Mucosa of rectum (tissue), 2 donors: ENCODE data around the gene SSR1.
A peak's percentile ranks its signal among the peaks of the same experiment; 100 is the strongest.
"Not testable (repeated sequence)": the region's sequence is repeated elsewhere in the genome, so short reads cannot be mapped to it uniquely, and the experiment has no call there.

ENCODE experiments used
- H3K27ac ChIP-seq, 2 donors: one replicate each; pipeline ENCODE4 v1.7.0; 2013; ENCODE audit warnings: inconsistent platforms in 2 of 2, low read depth in 2 of 2, low read length in 2 of 2
- H3K27me3 ChIP-seq, 2 donors: one replicate each; pipeline ENCODE4 v1.7.0; 2013; ENCODE audit warnings: low read length in 2 of 2; ENCODE audit not compliant: control insufficient read depth in 2 of 2, insufficient read depth in 2 of 2
- H3K36me3 ChIP-seq, 2 donors: one replicate each; pipeline ENCODE4 v1.7.0; 2013; ENCODE audit warnings: low read length in 2 of 2; ENCODE audit not compliant: control insufficient read depth in 2 of 2, insufficient read depth in 2 of 2
- H3K4me1 ChIP-seq, 2 donors: one replicate each; pipeline ENCODE4 v1.7.0; 2013; ENCODE audit warnings: low read length in 2 of 2, mild to moderate bottlenecking in 1 of 2; ENCODE audit not compliant: control insufficient read depth in 2 of 2, insufficient read depth in 2 of 2
- H3K4me3 ChIP-seq, 2 donors: one replicate each; pipeline ENCODE4 v1.7.0; 2013; ENCODE audit warnings: low read length in 2 of 2
- H3K9ac ChIP-seq, 2 donors: one replicate each; pipeline ENCODE4 v1.7.0; 2013; ENCODE audit warnings: low read length in 2 of 2, low read depth in 1 of 2, mild to moderate bottlenecking in 1 of 2
- H3K9me3 ChIP-seq, 2 donors: one replicate each; pipeline ENCODE4 v1.7.0; 2013; ENCODE audit warnings: low read length in 2 of 2; ENCODE audit not compliant: control insufficient read depth in 2 of 2
- donor health status: healthy.
- donor health status: Normal muscosa, but diverticular disease.

Gene SSR1

DNA sequence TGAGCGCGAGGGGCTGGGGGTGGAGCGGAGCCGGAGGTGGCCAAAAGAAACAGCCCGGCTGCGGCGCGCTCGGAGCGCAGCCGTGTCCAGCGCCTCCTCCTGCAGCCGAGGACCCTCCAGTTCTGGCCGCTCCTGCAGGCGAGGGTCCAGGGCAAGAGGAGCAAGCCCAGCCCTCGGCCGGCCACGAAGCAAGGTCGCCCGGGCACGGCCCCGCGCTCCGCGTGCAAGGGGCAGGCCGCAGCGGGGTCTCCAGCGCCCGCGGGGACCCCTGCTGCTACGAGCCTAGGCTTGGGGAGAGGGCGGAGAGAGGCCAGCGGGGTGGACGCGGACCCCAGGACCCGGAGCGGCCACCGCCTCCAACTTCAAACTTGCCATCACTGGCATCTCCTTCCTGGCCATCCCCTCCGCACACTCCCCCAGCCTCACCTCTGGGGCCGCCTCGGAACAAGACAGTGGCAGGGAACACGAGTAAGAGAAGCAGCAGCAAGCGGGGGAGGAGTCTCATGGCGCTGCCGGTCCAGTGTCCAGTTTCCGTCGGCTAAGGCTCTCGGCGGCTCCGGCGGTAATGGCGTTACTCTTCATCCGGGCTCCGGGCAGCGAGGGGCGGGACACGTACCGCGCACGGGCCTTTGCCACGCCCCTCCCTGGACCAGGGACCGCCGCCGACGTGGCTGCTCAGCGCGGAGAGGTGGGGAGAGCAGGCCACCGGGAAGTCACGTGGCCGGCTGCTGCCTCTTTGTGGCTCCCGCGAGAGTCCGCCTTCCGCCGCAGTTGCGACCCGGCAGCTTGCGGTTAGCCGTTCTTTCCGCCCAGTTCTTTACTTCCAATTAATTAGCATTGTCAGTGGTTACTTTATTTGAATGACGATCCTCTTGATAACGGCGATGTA, at the start of gene SSR1:
TSS of gene SSR1 (minus strand) at position 584 of the 889 bp plus-strand sequence. CDS start at position 505, 79 bp downstream.
- H3K4me3 ChIP-seq = peak within 1 kb of the TSS; percentile 95 to 99
- no peaks in the 10 kb centered on the region for H3K9me3 ChIP-seq
- peak within 1 kb of the TSS; percentile 89 to 92 for H3K9ac ChIP-seq
- peaks cover 6 to 12% of the 10 kb centered on the region in 2 donors for H3K4me1 ChIP-seq
- H3K36me3 ChIP-seq = peaks cover 10 to 15% of the 10 kb centered on the region in 2 donors
- peak within 1 kb of the TSS; percentile 88 to 95 for H3K27ac ChIP-seq
- H3K27me3 ChIP-seq = no peaks in the 10 kb centered on the region

DNA sequence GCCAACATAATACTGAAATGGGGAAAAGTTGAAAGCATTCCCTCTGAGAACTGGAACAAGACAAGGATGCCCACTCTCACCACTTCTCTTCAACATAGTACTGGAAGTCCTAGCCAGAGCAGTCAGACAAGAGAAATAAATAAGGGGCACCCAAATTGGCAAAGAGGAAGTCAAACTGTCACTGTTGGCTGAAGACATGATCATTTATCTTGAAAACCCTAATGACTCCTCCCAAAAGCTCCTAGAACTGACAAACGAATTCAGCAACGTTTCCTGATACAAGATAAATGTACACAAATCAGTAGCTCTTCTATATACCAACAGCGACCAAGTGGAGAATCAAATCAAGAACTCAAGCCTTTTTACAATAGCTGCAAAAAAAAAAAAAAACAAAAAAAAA, 38.9 kb upstream of the SSR1 start:
- H3K4me3 ChIP-seq, H3K4me1 ChIP-seq, H3K9ac ChIP-seq, H3K27ac ChIP-seq, H3K36me3 ChIP-seq, H3K27me3 ChIP-seq, H3K9me3 ChIP-seq: not testable (repeated sequence)

DNA sequence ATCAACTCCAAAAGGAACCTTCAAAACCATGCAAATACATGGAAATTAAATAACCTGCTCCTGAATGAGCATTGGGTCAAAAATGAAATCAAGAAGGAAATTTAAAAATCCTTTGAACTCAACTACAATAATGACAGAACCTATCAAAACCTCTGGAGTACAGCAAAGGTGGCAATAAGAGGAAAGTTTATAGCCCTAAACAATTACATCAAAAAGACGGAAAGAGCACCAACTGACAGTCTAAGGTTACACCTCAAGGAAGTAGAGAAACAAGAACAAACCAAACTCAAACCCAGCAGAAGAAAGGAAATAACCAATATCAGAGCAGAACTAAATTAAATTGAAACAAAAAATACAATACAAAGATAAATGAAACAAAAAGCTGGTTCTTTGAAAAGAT, 37.6 kb upstream of the SSR1 start:
- not testable (repeated sequence) for H3K4me3 ChIP-seq, H3K27me3 ChIP-seq, H3K36me3 ChIP-seq, H3K27ac ChIP-seq, H3K9me3 ChIP-seq, H3K9ac ChIP-seq, H3K4me1 ChIP-seq

GRCh38 chr6:7347551-7347997, 34.6 kb upstream of the SSR1 start:
- not testable (repeated sequence) for H3K4me3 ChIP-seq, H3K4me1 ChIP-seq, H3K36me3 ChIP-seq, H3K9ac ChIP-seq, H3K27me3 ChIP-seq, H3K9me3 ChIP-seq
- peak overlapping the region in 1 of 2 donors; percentile 41 for H3K27ac ChIP-seq

DNA sequence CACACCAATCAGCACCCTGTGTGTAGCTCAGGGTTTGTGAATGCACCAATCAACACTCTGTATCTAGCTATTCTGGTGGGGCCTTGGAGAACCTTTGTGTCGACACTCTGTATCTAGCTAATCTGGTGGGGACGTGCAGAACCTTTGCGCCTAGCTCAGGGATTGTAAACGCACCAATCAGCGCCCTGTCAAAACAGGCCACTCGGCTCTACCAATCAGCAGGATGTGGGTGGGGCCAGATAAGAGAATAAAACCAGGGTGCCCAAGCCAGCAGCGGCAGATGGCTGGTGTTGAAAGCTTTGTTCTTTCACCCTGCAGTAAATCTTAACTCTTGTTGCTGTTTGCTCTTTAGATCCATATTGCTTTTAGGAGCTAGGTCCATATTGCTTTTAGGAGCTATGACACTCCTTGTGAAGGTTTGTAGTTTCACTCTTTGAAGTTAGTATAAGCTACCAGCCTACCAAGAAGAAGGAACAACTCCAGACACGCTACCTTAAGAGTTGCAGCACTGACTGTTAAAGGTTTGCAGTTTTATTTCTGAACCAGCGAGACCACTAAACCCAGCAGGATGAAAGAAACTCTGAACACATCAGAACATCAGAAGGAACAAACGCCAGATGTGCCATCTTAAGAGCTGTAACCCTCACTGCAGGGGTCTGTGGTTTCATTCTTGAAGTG, 31.9 kb upstream of the SSR1 start:
- H3K9me3 ChIP-seq, H3K4me3 ChIP-seq: not testable (repeated sequence)

GRCh38 chr6:7343546-7344475, 30.8 kb upstream of the SSR1 start:
- no peak overlapping the region for H3K9ac ChIP-seq
- H3K4me3 ChIP-seq = no peak overlapping the region
- H3K4me1 ChIP-seq = peaks cover 0 to 5% of the 10 kb centered on the region in 2 donors
- H3K27me3 ChIP-seq = no peaks in the 10 kb centered on the region
- H3K27ac ChIP-seq = no peak overlapping the region
- H3K9me3 ChIP-seq = no peaks in the 10 kb centered on the region
- no peaks in the 10 kb centered on the region for H3K36me3 ChIP-seq

More for the DNA sequence above, 31.9 kb upstream of the SSR1 start:
- not testable (repeated sequence) for H3K4me1 ChIP-seq, H3K36me3 ChIP-seq, H3K27me3 ChIP-seq, H3K9ac ChIP-seq, H3K27ac ChIP-seq

DNA sequence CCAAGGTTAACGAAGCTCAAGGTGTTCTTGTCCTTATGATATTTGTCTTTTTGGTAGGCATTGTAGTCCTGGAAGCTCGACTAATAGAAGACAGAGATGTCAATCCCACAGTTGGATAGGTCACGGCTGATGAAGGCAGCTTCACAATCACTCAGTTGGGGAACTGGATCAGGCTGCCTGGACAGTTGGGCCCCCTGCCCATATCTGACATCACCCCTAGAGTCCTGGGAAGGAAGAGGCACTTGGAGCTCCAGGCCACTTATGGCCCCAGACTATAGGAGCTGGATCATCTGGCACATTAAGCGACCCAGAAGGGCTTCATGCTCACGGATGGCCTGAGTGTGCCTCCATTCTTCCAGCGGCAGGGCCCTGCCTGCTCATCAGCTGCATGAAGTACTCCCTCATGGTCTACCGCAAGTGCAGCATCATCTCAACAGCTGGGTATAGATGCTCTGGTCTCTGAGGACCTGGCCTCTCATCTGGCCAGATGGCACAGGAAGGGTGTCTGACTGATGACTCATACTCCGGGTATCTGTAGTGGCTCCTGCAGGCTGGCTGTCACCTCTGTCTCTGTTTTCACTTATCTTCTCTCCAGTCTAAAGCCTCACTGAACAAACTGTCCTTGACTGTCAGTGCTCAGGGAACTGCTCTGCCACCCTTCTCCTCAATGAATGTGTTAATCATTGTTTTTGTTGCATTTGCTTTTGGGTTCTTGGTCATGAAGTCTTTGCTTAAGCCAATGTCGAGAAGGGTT, 29.2 kb upstream of the SSR1 start:
- no peak overlapping the region for H3K9ac ChIP-seq
- no peaks in the 10 kb centered on the region for H3K27me3 ChIP-seq
- no peak overlapping the region for H3K27ac ChIP-seq
- no peaks in the 10 kb centered on the region for H3K9me3 ChIP-seq
- H3K4me3 ChIP-seq = no peak overlapping the region
- no peaks in the 10 kb centered on the region for H3K4me1 ChIP-seq
- H3K36me3 ChIP-seq = no peaks in the 10 kb centered on the region

DNA sequence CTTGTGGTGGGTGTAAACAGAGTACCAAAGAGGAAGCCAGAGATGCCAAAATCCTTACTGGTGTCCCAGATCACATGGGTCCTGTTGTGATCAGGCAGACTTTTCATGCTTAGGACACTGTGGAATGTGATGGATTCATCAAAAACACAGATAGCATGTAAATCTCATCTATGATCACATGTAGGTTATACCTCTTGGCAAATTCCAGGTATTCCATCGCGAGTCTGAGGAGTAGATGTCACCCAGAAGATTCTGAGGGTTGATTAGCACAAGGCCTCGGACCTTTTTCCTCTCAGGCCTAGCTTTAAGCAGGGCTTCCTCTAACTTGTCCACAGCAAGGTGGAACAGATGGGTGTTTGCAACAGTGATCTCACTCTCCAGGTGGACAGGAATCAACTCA, 28.3 kb upstream of the SSR1 start:
- Histone ChIP-seq H3K4me3 (no peak overlapping the region), H3K27me3 (no peaks in the 10 kb centered on the region), H3K4me1 (no peaks in the 10 kb centered on the region), H3K36me3 (no peaks in the 10 kb centered on the region), H3K9me3 (no peaks in the 10 kb centered on the region), H3K27ac (no peak overlapping the region), H3K9ac (no peak overlapping the region)

- H3K36me3 ChIP-seq, H3K4me1 ChIP-seq, H3K4me3 ChIP-seq, H3K27ac ChIP-seq, H3K9ac ChIP-seq, H3K9me3 ChIP-seq, H3K27me3 ChIP-seq: not testable (repeated sequence)
Measured at GRCh38 chr6:7339007-7339732, 26.2 kb upstream of the SSR1 start.
